Endodermal cell (in vitro differentiated cells): ENCODE results near the gene NPDC1. TPM values are rescaled to one million over a fixed set of nuclear protein-coding genes. Genes with fewer than 3 reads are reported as not detected.

Experiments
- DNase-seq: peaks from one replicate; pipeline ENCODE4 v3.0.0-alpha.2; 2017
- H3K27ac ChIP-seq: 2 replicates; pipeline ENCODE4 v1.5.1; 2013; ENCODE audit warnings: mild to moderate bottlenecking, low read depth, low read length, moderate library complexity
- H3K27me3 ChIP-seq: 2 replicates; pipeline ENCODE4 v1.6.1; 2013; ENCODE audit warnings: mild to moderate bottlenecking, low read length, moderate library complexity; ENCODE audit not compliant: insufficient read depth, control insufficient read depth, poor library complexity, severe bottlenecking
- H3K36me3 ChIP-seq: 2 replicates; pipeline ENCODE4 v1.7.0; 2013; ENCODE audit warnings: mild to moderate bottlenecking, low read length, moderate library complexity; ENCODE audit not compliant: control insufficient read depth, insufficient read depth
- H3K4me1 ChIP-seq: one replicate; pipeline ENCODE4 v1.7.0; 2013; ENCODE audit warnings: low read length; ENCODE audit not compliant: control insufficient read depth, insufficient read depth
- H3K4me3 ChIP-seq: 2 replicates; pipeline ENCODE4 v1.5.1; 2013; ENCODE audit warnings: mild to moderate bottlenecking, low read length, moderate library complexity
- H3K9ac ChIP-seq: 2 replicates; pipeline ENCODE4 v1.6.1; 2013; ENCODE audit warnings: mild to moderate bottlenecking, low read length, moderate library complexity; ENCODE audit not compliant: poor library complexity, severe bottlenecking; ENCODE audit errors: extremely low read depth
- H3K9me3 ChIP-seq: 2 replicates; pipeline ENCODE4 v1.6.1; 2013; ENCODE audit warnings: mild to moderate bottlenecking, low read length, moderate library complexity; ENCODE audit not compliant: control insufficient read depth
- H3K27ac Mint-ChIP-seq: 2 replicates; pipeline ENCODE4 v1.8.0; 2020; ENCODE audit warnings: mixed read lengths
- H3K27me3 Mint-ChIP-seq: 2 replicates; pipeline ENCODE4 v1.8.0; 2021; ENCODE audit warnings: mild to moderate bottlenecking, mixed read lengths; ENCODE audit not compliant: insufficient read depth
- H3K36me3 Mint-ChIP-seq: 2 replicates; pipeline ENCODE4 v1.8.0; 2020; ENCODE audit warnings: low read depth, mixed read lengths
- H3K4me1 Mint-ChIP-seq: 2 replicates; pipeline ENCODE4 v1.8.0; 2020; ENCODE audit warnings: mixed read lengths
- H3K4me3 Mint-ChIP-seq: 2 replicates; pipeline ENCODE4 v1.8.0; 2020; ENCODE audit warnings: mild to moderate bottlenecking, moderate library complexity, mixed read lengths
- H3K9me3 Mint-ChIP-seq: 2 replicates; pipeline ENCODE4 v1.8.0; 2020; ENCODE audit warnings: mild to moderate bottlenecking, mixed read lengths
- CTCF ChIP-seq: fragments of 200-600 bp; sonication (generic); conservative IDR thresholded peaks from 2 replicates; pipeline ENCODE4 v1.5.0; 2021; ENCODE audit warnings: antibody characterized with exemption, mild to moderate bottlenecking
- WGBS, 2 experiments: methylation state at CpG; one replicate each; pipeline versions ENCODE4 v1.1.5 to v1.1.7; 2013; ENCODE audit warnings: missing lambda C conversion rate in 2 of 2, mixed read lengths in 1 of 2; ENCODE audit not compliant: insufficient coverage in 1 of 2, insufficient read length in 1 of 2; 5-methylcytosine and 5-hydroxymethylcytosine counted together
- total RNA-seq, 2 donors: library from RNA; stranded (reverse); fragmentation: NEBNext Ultra II Directional in 1 of 2; extraction: Animal tissue kit (Norgen Biotek cat#: 25700) in 1 of 2; gene quantifications; 2 replicates in 1 of 2; 3 replicates in 1 of 2; pipeline ENCODE4 v1.2.1, GENCODE V29; 2021

The NPDC1 gene
- total RNA-seq, 2 donors from 2014 or later: 60.8 to 73.3 TPM

GRCh38 chr9:137042751-137043727 is 2.9 kb downstream of the NPDC1 start:
- H3K27ac Mint-ChIP-seq: no peak overlapping the region
- DNase-seq: no peak

GRCh38 chr9:137041124-137041523 is 4.9 kb downstream of the NPDC1 start:
- Histone ChIP-seq H3K4me3 (no peak overlapping the region), H3K27ac (no peak overlapping the region), H3K27me3 (peaks cover 15% of the 10 kb centered on the region), H3K9me3 (no peaks in the 10 kb centered on the region), H3K9ac (no peak overlapping the region), H3K36me3 (peaks cover 10% of the 10 kb centered on the region), H3K4me1 (peaks cover 6% of the 10 kb centered on the region)
- WGBS, 2 experiments: 82 to 97% methylated on average over 4 to 16 of the region's 16 CpGs
- Mint-ChIP-seq H3K9me3 (no peaks in the 10 kb centered on the region), H3K4me3 (no peak overlapping the region), H3K36me3 (peaks cover 12% of the 10 kb centered on the region), H3K27me3 (peaks cover 12% of the 10 kb centered on the region), H3K4me1 (no peaks in the 10 kb centered on the region), H3K27ac (no peak overlapping the region)
- no peak for DNase-seq
- TF ChIP-seq CTCF: no peak

More at GRCh38 chr9:137042751-137043727, 2.9 kb downstream of the NPDC1 start:
- H3K27me3 ChIP-seq: peaks cover 27% of the 10 kb centered on the region
- TF ChIP-seq CTCF: no peak
- WGBS, 2 experiments: 85 to 93% methylated on average over 15 to 36 of the region's 36 CpGs
- H3K4me1 ChIP-seq: peaks cover 6% of the 10 kb centered on the region
- H3K4me1 Mint-ChIP-seq: no peaks in the 10 kb centered on the region
- H3K4me3 Mint-ChIP-seq: no peak overlapping the region
- H3K27me3 Mint-ChIP-seq: peaks cover 30% of the 10 kb centered on the region
- peaks cover 10% of the 10 kb centered on the region for H3K36me3 ChIP-seq
- H3K9ac ChIP-seq: no peak overlapping the region
- H3K4me3 ChIP-seq: no peak overlapping the region
- H3K9me3 Mint-ChIP-seq: no peaks in the 10 kb centered on the region
- peaks cover 8% of the 10 kb centered on the region for H3K36me3 Mint-ChIP-seq
- no peaks in the 10 kb centered on the region for H3K9me3 ChIP-seq
- H3K27ac ChIP-seq: no peak overlapping the region

GRCh38 chr9:137040568-137040967 is 5.4 kb downstream of the NPDC1 start:
- Histone ChIP-seq H3K4me3 (no peak overlapping the region), H3K4me1 (peaks cover 6% of the 10 kb centered on the region), H3K9ac (no peak overlapping the region), H3K27me3 (peaks cover 15% of the 10 kb centered on the region), H3K36me3 (peaks cover 10% of the 10 kb centered on the region), H3K9me3 (no peaks in the 10 kb centered on the region), H3K27ac (no peak overlapping the region)
- no peaks in the 10 kb centered on the region for H3K9me3 Mint-ChIP-seq
- H3K4me1 Mint-ChIP-seq: no peaks in the 10 kb centered on the region
- H3K27me3 Mint-ChIP-seq: peaks cover 12% of the 10 kb centered on the region
- H3K4me3 Mint-ChIP-seq: no peak overlapping the region
- H3K27ac Mint-ChIP-seq: no peak overlapping the region
- H3K36me3 Mint-ChIP-seq: peaks cover 12% of the 10 kb centered on the region
- no peak for DNase-seq
- 92 to 94% methylated on average over 9 to 23 of the region's 23 CpGs for WGBS, 2 experiments
- no peak for TF ChIP-seq CTCF
